ENCODE data around the gene MCF2L. TPM values are rescaled to one million over a fixed set of nuclear protein-coding genes. Genes with fewer than 3 reads are reported as not detected.
"Not testable (repeated sequence)": the region's sequence is repeated elsewhere in the genome, so short reads cannot be mapped to it uniquely, and the experiment has no call there.

Gene MCF2L
- total RNA-seq, 1 donor: 8.0 TPM

DNA sequence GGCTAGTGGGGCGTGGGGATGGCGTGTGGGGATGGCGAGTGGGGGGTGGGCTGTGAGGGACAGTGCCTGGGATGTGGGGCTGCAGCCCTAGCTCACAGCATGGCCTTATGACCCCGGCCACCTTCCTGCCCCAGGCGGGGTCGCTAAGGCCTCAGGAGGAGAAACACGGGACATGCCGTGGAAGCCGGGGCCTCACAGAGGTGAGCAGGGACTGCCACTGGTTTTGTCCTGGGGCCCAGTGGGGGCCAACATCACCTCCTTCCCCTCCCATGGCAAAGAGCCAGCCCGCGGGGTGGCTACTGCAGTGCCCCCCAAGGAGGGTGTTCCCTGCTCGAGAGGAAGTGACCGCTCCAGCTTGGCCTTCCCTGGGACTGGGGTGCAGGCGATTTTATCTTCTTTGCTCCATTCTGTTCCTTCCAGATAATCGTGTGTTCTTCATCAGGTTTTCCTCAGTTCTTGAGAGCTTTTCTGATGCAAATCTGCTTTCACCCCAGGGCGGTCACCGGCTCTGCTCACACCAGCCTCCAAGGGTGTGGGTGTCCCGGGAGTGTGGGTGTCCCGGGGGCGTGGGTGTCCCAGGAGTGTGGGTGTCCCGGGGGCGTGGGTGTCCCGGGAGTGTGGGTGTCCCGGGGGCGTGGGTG is 137.8 kb downstream of the MCF2L start:
- TF ChIP-seq, protein P1, sequence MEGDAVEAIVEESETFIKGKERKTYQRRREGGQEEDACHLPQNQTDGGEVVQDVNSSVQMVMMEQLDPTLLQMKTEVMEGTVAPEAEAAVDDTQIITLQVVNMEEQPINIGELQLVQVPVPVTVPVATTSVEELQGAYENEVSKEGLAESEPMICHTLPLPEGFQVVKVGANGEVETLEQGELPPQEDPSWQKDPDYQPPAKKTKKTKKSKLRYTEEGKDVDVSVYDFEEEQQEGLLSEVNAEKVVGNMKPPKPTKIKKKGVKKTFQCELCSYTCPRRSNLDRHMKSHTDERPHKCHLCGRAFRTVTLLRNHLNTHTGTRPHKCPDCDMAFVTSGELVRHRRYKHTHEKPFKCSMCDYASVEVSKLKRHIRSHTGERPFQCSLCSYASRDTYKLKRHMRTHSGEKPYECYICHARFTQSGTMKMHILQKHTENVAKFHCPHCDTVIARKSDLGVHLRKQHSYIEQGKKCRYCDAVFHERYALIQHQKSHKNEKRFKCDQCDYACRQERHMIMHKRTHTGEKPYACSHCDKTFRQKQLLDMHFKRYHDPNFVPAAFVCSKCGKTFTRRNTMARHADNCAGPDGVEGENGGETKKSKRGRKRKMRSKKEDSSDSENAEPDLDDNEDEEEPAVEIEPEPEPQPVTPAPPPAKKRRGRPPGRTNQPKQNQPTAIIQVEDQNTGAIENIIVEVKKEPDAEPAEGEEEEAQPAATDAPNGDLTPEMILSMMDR (IDR thresholded peaks at IDR 0.05; ENCODE audit: insufficient read depth, low read length): no peak
- H3K4me3 ChIP-seq (ENCODE audit: low read depth, low read length): no peak overlapping the region
- DNase-seq (ENCODE audit: low read depth): no peak

DNA sequence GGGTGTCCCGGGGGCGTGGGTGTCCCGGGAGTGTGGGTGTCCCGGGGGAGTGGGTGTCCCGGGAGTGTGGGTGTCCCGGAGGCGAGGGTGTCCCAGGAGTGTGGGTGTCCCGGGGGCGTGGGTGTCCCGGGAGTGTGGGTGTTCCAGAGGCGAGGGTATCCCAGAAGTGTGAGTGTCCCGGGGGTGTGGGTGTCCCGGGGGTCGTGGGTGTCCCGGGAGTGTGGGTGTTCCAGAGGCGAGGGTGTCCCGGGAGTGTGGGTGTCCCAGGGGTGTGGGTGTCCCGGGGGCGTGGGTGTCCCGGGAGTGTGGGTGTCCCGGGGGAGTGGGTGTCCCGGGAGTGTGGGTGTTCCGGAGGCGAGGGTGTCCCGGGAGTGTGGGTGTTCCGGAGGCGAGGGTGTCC is 139.5 kb downstream of the MCF2L start:
- H3K4me3 ChIP-seq (ENCODE audit: low read depth, low read length); DNase-seq (ENCODE audit: low read depth): not testable (repeated sequence)

GRCh38 chr13:113109151-113110047 is 140.4 kb downstream of the MCF2L start:
- DNase-seq (ENCODE audit: low read depth): no peak
- no peak overlapping the region for H3K4me3 ChIP-seq (ENCODE audit: low read depth, low read length)
- TF ChIP-seq, protein P1 (IDR thresholded peaks at IDR 0.05; ENCODE audit: insufficient read depth, low read length): no peak

DNA sequence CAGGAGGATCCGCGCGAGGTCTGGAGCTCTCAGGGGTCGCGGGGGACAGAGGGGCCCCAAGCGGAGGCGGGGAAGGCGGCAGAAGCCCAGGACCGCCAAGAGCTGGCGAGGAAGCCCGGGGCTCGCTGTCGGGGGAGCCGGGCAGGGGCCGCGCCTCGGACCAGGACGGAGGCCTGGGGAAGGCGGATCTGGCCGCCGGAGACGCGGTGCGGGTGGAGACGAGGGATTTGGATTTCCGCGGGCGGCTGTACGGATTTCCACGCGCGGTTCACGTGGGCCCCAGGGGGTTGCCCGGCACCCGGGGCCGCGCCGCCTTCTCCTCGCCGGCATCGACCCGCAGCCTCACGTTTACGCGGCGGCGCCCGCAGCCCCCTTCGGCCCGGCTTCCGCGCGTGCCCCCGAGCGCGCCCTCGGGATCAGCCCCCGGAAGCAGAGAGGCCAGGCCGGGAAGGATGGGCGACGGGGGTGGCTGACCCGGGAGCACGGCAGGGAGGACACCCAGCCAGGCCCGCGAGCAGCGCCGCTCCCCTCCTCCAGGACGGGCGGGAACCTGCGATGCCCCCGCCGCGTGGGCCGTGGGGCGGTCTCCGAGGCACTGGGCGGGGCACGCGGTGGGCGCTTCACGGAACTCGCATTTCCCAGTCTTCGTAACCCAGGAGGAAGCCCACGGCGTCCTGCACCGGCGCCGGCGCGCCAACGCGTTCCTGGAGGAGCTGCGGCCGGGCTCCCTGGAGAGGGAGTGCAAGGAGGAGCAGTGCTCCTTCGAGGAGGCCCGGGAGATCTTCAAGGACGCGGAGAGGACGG is 141.2 kb downstream of the MCF2L start:
- no peak for DNase-seq (ENCODE audit: low read depth)
- no peak overlapping the region for H3K4me3 ChIP-seq (ENCODE audit: low read depth, low read length)
- TF ChIP-seq, protein P1 (IDR thresholded peaks at IDR 0.05; ENCODE audit: insufficient read depth, low read length): no peak

DNA sequence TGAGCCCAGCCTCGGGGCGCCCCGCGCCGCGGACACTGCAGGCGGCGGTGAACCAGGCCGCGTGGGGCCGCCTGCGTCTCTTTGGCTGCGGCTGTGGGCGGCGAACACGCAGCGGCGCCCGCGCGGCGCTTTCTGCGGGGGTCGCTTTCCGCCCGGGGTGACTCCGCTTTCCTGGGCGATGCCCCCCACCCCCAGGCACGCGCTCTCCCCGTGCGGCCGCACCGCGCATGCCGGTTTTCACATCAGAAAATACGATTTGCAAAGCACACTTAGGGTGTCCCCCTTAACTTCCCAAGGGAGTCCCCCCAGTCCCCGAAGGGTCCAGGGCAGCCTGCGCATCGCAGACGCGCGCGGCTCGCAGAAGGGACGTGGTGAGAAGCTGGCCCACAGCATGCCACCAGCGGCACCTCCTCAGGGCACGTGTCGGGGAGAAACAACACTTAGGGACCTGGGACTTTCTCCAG is 141.9 kb downstream of the MCF2L start:
- H3K4me3 ChIP-seq (ENCODE audit: low read depth, low read length): no peak overlapping the region
- TF ChIP-seq, protein P1 (IDR thresholded peaks at IDR 0.05; ENCODE audit: insufficient read depth, low read length): no peak
- no peak for DNase-seq (ENCODE audit: low read depth)

DNA sequence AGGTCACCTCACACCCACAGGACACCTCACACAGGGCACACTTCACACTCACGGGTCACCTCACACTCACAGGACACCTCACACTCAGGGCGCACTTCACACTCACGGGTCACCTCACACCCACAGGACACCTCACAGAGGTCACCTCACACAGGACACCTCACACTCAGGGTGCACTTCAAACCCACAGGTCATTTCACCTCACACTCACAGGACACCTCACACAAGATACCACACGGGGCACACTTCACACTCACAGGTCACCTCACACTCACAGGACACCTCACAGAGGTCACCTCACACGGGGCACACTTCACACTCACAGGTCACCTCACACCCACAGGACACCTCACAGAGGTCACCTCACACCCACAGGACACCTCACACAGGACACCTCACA is 142.8 kb downstream of the MCF2L start:
- not testable (repeated sequence) for H3K4me3 ChIP-seq (ENCODE audit: low read depth, low read length); DNase-seq (ENCODE audit: low read depth)

DNA sequence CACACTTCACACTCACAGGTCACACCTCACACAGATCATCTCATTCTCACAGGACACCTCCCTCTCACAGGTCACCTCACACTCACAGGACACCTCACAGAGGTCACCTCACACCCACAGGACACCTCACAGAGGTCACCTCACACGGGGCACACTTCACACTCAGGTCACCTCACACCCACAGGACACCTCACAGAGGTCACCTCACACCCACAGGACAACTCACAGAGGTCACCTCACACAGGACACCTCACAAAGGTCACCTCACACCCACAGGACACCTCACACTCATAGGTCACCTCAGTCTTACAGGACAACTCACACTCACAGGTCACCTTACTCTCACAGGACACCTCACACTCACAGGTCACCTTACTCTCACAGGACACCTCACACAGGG is 143.5 kb downstream of the MCF2L start:
- not testable (repeated sequence) for DNase-seq (ENCODE audit: low read depth); H3K4me3 ChIP-seq (ENCODE audit: low read depth, low read length)
